Fibroblast of villous mesenchyme (primary cell): ENCODE results near the gene ALDH3B1. TPM values are rescaled to one million over a fixed set of nuclear protein-coding genes. Genes with fewer than 3 reads are reported as not detected.
"Not testable (repeated sequence)": the region's sequence is repeated elsewhere in the genome, so short reads cannot be mapped to it uniquely, and the experiment has no call there.

Experiments used
- DNase-seq: peaks from one replicate; pipeline ENCODE4 v3.0.0-alpha.2; 2010; ENCODE audit warnings: low read depth
- H3K4me3 ChIP-seq: 2 replicates; pipeline ENCODE4 v1.5.1; 2011; ENCODE audit warnings: low read depth, mild to moderate bottlenecking, low read length
- total RNA-seq: library from RNA; depleted of rRNA; stranded (reverse); fragments of >200 nt; gene quantifications from 2 replicates; pipeline ENCODE4 v1.2.3, GENCODE V29; 2012
- TF ChIP-seq, protein P1 (sequence below): IDR thresholded peaks from 2 replicates; pipeline ENCODE4 v1.5.1; 2012; ENCODE audit warnings: low read depth, mild to moderate bottlenecking, low read length; ENCODE audit not compliant: insufficient read depth

The ALDH3B1 gene
- total RNA-seq, 1 donor = 20.7 TPM

GRCh38 chr11:67993821-67994220 is 16.3 kb upstream of the ALDH3B1 start:
- not testable (repeated sequence) for H3K4me3 ChIP-seq, DNase-seq
- TF ChIP-seq, protein P1, sequence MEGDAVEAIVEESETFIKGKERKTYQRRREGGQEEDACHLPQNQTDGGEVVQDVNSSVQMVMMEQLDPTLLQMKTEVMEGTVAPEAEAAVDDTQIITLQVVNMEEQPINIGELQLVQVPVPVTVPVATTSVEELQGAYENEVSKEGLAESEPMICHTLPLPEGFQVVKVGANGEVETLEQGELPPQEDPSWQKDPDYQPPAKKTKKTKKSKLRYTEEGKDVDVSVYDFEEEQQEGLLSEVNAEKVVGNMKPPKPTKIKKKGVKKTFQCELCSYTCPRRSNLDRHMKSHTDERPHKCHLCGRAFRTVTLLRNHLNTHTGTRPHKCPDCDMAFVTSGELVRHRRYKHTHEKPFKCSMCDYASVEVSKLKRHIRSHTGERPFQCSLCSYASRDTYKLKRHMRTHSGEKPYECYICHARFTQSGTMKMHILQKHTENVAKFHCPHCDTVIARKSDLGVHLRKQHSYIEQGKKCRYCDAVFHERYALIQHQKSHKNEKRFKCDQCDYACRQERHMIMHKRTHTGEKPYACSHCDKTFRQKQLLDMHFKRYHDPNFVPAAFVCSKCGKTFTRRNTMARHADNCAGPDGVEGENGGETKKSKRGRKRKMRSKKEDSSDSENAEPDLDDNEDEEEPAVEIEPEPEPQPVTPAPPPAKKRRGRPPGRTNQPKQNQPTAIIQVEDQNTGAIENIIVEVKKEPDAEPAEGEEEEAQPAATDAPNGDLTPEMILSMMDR = peak; percentile 40

DNA sequence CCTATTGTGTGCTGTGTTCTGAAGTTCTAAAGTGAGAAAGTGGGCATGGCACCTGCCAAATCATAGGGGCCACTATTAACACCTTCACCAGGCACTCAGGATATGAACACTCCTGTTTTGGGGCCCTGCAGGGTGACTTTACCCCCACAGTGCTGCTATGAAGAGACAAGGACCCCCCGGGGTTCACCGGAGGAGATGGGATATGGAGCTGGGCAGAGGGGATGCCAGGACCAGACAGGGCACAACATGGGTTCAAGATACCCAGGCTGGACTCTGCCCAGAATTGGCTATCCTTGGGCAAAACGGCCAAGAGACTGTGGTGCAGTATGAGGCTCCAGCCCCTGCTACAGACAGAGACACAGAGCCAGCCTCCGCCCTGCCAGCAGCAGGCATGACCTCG is 15.7 kb upstream of the ALDH3B1 start:
- H3K4me3 ChIP-seq, DNase-seq: not testable (repeated sequence)

DNA sequence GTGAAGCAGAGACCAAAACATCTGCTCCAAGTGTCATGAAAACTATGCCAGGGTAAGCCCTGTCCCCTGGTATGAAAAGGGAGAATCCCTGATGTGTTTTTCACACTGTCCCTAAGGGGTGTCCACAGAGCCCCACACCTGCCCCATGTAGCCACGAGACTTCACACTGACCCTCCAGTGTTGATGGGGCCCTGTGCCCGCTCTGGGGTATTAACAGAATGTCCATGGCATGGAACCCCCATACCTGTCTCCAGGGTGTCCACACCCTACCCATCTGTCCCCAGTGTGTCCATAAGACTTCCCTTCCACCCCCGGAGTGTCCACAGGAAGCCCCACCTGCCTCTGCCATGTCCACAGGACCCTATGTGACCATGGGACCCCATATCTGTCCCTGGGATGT is 15.0 kb upstream of the ALDH3B1 start:
- not testable (repeated sequence) for H3K4me3 ChIP-seq, DNase-seq

DNA sequence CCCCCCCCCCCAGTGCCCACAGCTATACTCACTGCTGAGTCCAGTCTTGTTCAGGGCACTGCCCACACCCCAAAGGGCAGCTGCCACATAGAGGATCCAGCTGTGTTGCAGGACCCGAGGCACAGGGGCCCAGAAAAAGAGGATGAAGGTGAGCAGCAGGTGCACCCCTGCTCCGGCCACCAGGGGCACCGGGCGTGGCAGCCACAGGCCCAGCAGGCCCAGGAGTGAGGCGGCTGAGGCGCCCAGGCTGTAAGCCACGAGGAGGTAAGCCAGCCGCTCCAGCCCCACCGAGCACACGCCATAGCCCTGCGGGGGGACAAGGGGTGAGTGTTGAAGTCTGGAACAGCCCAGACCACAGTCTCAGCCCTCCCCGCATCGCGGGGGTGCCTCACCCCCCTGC is 14.5 kb upstream of the ALDH3B1 start:
- not testable (repeated sequence) for DNase-seq, H3K4me3 ChIP-seq

DNA sequence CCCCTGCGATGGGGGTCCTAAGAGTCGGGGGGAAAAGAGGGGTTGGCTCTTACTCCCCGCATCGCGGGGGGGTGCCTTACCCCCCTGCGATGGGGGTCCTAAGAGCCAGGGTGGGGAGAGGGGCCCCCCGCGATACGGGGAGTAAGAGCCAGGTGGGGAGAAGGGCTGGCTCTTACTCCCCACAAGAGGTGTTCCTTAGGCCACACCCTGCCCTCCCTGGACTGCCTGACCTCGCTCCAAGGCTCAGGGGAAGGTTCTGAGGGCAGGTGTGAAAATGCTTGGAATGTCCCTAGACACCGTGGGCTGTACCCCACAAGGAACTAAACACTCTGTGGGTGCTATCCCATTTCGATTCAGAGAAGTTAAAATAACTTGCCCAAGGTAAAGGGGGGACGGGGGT is 14.1 kb upstream of the ALDH3B1 start:
- H3K4me3 ChIP-seq = no peak overlapping the region
- no peak for DNase-seq
- TF ChIP-seq, protein P1 = no peak

- TF ChIP-seq, protein P1 = no peak
- H3K4me3 ChIP-seq = peak overlapping the region; percentile 7
- peak; percentile 36 for DNase-seq
Observed at GRCh38 chr11:67996622-67997474, 13.3 kb upstream of the ALDH3B1 start.

DNA sequence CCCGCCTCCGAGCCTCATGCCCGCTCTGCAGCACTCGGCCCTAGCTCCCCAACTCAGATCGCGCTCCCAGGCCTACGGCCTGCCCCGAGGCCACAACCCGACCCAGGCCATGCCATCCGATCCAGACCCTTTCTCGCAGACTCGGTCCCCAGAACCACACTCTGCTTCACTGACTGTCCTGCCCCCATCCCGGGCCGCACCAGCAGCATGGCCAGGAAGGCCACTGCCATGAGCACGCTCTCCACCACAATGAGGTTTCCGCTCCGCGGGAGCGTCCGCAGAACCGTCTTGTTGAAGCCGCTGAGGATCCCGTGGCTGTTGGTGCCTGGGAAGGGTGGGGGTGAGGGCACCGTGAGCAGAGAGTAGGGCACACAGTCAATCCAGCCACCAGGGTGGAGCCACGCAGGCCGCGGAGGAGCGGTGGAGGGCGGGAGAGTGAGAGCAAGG is 12.6 kb upstream of the ALDH3B1 start:
- H3K4me3 ChIP-seq = no peak overlapping the region
- TF ChIP-seq, protein P1 = no peak
- no peak for DNase-seq

GRCh38 chr11:67998150-67999045 is 11.7 kb upstream of the ALDH3B1 start:
- DNase-seq = no peak
- no peak overlapping the region for H3K4me3 ChIP-seq
- TF ChIP-seq, protein P1 = no peak
